DMS153 treated with DMSO at 0.1 percent for 48 hours (cell line): ENCODE data around the gene LRBA.

Source experiments
- DNase-seq: peaks from one replicate; lab custom pipeline; 2025; ENCODE audit not compliant: unreplicated experiment; lab: John Stamatoyannopoulos, UW

LRBA gene

GRCh38 chr4:150884625-150885024 lies 130.5 kb downstream of the LRBA start:
- DNase-seq, result no peak

GRCh38 chr4:150875367-150875766 lies 139.7 kb downstream of the LRBA start:
- no peak for DNase-seq

GRCh38 chr4:150874338-150875226 lies 140.5 kb downstream of the LRBA start:
- no peak for DNase-seq

GRCh38 chr4:150867148-150867547 lies 147.9 kb downstream of the LRBA start:
- peak; percentile 76 for DNase-seq

DNA sequence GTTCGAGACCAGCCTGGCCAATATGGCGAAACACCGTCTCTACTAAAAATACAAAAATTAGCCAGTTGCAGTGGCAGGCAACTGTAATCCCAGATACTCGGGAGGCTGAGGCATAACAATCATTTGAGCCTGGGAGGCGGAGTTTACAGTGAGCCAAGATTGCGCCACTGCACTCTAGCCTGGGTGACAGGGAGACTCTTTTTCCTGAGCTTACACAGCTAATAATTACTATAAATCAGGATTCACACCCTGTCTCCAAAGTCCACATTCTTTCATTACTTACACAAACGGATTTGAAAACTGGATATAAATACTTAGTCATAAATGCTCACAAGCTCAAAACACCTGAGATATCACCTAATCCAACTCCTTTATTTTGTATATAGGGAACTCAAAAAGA lies 151.6 kb downstream of the LRBA start:
- DNase-seq, result no peak

- DNase-seq, result no peak
These were observed 152.3 kb downstream of the LRBA start for GRCh38 chr4:150862829-150863228.

- DNase-seq, result no peak
These were observed 155.6 kb downstream of the LRBA start for GRCh38 chr4:150859453-150859852.

DNA sequence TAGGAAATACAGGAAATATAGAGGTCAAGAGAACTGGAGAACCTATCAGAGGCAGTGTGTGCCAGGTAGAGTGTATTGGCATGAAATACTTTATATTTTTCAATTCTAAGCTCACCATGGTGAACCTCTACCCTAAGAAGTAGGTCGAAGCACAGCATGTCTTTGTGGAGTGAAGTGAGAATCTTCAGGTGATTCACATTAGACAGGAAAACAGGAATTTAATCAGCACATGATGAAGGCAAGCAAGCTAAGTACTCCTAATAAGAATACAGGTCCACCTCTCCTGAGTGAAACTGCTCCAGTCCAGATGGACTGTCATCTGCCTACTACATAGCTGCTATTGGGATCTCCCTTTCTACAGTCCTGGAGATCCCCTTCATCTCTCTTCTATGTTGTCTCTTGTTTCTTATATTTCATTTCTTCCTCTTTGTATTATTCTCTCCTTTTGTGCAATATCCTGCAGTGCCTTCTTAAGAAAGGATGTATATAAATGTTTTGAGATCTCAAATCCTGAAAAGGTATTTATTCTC lies 159.0 kb downstream of the LRBA start:
- DNase-seq, result no peak

DNA sequence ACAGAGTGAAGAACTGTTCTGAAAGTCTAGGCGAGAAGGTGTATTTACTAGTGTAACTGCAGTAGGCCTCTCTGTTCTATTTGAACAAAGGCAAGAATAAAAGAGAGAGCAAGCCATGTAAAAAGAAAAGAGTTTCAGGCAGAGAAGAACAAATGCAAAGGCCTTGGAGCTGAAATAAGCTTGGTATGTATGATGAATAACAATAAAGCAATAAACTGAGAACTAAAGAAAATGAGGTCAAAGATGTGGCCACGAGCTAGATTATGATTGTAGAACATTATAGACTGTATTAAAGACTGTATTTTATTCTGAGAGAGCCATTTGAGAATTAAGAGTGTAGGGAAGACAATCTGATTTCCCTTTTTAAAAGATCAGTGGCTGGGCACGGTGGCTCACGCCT lies 160.5 kb downstream of the LRBA start:
- DNase-seq, result no peak

DNA sequence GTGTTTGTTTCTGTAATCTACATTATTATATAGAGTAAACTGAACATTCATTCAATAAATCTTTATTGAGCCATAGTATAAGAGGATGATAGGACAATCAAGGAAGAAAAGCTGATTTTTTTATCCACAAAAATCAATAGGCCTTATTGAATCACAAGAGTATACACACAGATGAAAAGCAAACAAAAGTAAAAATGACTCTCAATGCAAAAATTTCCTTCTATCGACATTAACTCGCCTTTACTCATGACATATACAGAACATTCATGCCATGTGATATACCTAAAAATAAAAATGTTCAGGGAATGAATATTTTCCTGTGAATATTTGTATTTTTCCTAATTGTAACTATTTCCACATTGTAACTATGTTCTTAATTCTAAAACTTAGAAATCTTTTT lies 161.2 kb downstream of the LRBA start:
- DNase-seq, result no peak

DNA sequence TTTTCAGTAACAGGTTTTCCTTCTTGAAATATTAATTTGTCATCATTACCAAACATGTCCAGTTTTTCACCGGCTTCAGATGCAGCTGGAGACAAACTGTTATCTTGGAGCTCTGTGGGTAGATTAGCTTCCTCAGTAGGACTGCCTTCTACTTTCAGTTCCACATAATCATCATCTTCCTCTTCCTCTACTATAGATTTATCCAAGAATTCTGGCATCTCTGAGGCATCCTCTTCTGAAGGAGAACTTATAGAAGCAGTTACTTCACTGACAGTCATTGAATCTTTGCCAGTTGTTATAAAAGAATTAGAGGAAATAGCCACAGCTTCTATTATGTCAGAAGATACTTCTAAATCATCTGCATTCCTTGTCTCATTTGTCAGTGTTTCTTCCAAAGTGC lies 162.9 kb downstream of the LRBA start:
- no peak for DNase-seq

GRCh38 chr4:150849016-150849415 lies 166.1 kb downstream of the LRBA start:
- DNase-seq, result no peak

DNA sequence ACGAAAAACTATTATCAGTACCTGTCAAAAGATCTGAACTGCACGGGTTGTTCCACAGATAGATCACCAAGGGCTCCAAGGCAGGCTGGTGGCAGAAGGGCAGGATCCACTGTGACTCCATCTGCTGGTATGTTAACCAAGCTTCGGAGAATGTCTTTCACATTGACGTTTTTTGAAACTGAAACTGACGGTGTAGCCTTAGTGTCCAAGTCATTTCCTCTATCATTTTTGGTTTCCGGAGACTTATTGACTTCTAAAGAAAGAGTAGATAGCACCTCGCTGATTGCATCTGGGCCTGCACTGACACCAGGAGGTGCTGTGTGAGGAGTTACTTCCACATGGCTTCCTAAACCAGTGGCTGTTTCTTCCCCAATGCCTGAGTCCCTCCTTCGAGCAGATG lies 186.9 kb downstream of the LRBA start:
- DNase-seq, result no peak

DNA sequence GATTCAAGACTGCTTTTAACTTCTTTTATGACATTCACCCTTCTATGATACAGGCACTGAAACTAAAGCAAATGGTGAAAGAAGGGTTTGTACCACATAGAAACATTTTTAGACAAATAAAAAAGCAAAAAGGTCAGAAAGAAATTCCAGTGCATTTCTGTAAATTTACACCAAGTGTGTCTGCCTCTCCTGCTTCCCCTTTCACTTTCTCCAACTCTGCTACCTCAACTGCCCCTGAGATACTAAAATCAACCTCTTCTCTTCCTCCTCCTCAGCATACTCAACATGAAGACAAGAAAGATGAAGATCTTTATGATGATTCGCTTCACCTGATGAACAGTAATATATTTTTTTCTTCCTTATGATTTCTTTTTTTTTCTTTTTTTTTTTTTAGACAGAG lies 187.9 kb downstream of the LRBA start:
- DNase-seq, result no peak

- no peak for DNase-seq
These were observed 188.8 kb downstream of the LRBA start for GRCh38 chr4:150826306-150826705.

DNA sequence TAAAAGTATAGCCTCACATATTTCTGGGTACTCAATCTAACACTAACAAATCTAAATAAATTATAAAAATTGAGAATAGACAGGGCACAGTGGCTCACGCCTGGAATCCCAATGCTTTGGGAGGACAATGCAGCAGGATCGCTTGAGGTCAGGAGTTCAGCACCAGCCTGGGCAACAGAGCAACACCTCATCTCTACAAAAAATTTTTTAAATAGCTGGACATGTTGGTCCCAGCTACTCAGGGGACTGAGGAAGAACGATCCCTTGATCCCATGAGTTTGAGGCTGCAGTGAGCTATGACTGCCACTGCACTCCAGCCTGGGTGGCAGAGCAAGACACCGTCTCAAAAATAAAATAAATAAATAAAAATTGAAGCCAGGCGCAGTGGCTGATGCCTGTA lies 192.7 kb downstream of the LRBA start:
- DNase-seq, result no peak

DNA sequence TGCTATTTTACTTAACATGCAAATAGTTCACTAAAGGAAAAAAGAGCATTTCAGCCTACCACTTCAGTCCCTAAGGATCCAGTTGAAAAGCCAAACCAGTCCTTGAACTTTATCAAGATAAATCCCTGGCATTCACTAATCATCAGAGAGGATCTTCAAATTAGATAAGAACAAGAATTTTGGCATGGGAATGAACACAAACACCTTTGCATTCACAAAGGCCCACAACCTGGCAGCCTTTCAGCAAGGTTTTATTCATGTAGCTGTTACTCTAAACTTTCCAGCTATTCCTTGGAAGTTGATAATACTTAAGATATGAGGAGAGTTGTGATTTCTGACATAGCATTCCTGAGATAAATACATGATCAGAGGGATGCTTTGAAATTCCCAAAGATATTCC lies 193.4 kb downstream of the LRBA start:
- no peak for DNase-seq

GRCh38 chr4:150820409-150820808 lies 194.7 kb downstream of the LRBA start:
- no peak for DNase-seq

DNA sequence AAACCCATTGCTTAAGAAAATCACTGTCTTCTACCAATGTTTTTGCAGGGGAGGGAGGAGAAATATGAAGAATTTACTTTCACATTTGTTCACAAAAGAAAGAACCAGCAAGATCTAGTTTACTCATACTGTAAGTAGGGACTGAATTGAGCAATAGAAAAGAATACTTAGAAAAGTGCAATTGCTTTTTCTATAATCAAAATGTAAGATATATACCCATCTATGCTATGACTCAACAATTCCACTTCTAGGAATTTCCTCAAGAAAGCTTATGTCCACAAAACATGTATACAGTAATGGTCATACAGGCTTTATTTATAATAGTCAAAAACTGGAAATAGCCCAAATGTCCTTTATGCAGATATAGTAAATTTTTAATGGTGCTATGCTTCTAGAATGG lies 196.4 kb downstream of the LRBA start:
- no peak for DNase-seq

DNA sequence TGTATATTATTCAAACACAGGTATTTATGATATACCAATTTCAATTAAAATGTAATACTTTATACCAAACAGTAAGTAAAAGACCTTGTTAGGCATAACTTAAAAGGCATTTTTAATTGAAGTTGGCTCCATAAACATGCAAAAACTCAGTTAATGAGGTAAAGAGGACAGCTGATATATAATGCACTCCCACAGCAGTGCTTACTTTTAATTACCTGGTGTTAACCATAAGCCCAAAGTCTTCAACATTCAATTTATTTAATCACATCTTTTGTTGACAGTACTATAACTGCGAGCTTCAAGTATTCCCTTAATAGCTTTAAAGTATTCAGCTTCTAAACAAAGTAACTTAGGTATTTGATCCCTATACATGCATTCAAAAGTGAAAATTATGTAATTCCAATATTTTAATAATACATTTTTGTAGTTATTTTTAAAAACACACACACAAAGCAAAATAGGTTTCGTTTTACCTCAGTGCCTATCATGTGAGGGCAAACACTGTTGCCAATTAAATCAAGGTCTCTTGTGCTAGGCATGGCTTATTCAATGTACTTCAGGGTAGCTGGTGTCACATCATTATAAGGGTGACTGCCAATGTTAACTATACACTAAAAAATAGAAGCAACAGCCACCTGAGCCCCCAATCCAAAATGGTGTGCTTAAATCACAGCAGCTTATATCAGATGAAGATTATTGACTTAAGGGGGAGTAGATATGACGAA lies 197.1 kb downstream of the LRBA start:
- DNase-seq, result no peak

DNA sequence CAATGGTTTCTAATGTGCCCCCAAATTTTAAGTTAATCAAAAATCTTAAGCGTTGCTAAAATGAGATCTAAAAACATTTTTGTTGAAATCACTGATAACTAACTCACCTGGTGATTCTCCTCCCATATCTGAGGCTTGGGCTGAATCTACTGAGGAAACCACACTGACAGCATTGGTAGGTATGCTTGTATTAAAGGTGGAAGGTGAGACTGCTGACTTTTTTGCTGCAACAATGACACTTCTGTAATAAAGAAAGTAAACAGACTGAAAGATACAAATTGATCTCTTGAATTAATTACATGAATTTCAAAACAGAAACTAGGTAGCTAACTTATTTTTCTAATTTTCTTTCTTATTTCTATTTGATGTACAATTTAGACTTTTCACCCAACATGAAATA lies 198.1 kb downstream of the LRBA start:
- DNase-seq, result no peak

GRCh38 chr4:150816491-150816890 lies 198.6 kb downstream of the LRBA start:
- no peak for DNase-seq
